ENCODE results near the gene FAM171A1.
"Not testable (repeated sequence)": the region's sequence is repeated elsewhere in the genome, so short reads cannot be mapped to it uniquely, and the experiment has no call there.

FAM171A1 gene

DNA sequence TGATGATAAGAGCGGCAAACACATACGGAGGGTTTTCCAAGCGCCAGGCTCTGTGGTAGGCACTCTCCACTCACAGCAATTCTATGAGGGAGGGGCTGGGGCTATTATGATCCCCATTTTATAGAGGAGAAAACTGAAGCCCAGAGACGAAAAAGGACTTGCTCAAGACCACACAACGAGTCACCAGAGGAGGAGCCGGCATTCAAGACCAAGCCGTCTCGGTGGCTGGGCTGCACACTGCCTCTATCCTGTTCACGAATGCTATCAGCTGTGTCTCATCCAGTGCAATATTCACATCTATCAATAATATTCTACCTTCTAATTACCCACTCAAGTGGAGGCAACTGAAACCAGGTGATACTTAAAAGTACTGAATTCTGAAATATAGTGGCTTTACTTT, 134.7 kb downstream of the FAM171A1 start:
- no peak for DNase-seq

DNA sequence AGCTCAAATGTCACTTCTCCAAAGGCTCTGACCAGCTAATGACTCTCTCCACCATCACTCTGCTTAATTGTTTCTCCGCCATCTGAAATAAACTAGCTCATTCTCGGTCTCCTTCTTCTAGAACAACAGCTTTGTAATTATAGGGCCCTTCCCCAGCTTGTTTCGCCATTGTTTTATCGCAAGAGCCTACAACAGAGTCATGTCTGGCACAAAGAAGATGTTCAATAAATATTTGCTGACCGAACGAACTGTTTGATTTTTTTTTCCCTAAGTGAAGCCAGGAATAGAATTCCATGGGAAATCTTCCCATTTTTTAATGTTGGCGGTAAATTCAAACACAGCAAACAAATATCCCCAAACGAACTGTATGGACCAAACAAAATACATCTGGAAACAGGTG, 138.8 kb downstream of the FAM171A1 start:
- DNase-seq = no peak

DNA sequence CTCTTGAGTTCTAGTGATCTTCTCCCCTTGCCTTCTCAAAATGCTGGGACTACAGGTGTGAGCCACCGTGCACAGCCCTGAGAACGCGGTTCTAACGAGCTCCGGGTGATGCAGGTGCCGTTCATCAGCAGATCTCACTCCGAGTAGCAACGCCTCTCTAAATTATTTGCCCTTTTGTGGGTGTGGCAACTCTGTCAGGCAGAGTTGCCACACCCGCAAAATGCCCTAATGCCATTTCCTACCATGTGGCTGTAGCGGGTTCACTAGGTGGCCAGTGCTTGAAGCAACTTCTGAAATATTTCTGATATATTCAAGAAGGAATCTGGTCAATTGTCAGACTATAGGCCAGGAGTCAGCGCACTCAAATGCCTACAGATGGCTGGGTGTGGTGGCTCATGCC, 139.7 kb downstream of the FAM171A1 start:
- no peak for DNase-seq

DNA sequence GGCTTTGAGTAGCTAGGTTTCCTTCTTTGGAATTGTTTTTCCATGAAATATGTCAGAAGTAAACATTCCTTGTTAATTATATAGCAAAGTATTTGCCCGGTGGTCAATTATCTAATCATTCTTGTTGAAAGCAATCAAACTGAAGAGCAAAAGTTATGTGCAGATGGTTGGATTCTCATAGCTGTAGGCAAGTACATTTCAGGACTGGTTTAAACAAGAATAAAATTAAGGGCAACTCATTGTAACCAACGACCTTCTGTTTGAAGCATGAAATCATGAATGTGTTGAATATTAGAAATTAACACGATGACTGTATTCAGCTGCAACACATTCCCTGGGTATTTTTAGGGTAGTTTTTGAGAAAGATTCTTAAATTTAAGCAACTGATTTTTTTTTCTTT, 140.8 kb downstream of the FAM171A1 start:
- DNase-seq = no peak

DNA sequence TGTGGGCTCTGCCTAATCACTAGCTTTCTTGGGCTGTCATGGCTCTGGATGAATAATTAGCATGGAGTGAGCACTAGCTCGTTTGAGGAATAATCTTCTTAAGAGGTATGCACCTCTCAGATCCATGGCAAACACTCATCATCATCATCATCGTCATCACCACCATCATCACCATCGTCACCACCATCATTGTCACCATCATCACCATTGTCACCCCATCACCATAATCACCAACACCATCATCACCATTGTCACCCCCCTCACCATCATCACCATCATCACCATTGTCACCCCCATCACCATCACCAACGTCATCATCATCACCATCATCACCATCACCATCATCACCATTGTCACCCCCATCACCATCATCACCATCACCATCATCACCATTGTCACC, 141.8 kb downstream of the FAM171A1 start:
- no peak for DNase-seq

DNA sequence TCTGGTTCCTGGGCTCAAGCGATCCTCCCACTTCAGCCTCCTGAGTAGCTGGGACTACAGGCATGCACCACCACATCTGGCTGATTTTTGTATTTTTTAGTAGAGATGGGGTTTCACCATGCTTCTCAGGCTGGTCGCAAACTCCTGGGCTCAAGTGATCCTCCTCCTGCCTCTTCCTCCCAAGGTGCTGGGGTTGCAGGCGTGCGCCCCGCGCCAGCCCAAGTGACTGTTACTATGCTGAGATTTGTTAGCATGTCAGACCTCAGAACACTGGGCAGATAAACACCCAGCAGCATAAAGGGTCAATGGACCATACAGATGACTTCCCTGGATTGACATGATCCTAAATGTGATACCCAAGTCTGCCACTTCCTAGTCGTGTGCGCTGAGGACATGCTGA, 142.7 kb downstream of the FAM171A1 start:
- no peak for DNase-seq

DNA sequence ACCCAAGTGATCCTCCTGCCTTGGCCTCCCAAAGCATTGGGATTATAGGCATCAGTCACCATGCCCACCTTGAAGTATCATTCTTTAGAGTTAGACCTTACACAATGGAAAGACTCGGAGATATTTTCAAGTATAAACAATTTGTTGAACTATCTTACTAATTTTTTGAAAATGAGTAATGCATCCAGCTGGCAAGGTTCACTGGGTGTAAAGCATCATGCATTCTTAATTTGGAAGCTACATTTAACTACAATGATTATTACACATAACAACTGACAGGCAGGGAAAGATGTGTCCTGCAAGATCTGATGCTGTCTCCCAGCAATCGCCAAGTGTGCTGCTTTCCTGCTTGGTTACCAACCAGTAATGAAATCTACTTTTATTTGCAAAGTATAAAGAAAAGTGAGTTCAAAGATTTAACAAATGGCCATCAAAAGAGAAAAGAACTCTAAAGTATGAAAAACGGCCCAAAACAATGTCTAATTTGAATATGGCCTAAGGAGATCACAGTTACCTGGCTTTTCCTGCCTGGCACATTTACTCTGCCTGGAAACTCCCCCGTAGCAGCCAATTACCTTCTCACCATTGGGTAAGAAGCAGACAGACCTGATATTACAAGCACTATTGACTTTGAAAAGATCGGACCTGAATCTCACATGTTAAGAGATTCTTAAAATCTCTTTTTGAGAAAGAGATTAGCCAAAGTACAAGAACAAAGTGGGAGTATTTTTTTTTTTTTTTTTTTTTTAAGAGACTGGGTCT, 143.3 kb downstream of the FAM171A1 start:
- no peak for DNase-seq

DNA sequence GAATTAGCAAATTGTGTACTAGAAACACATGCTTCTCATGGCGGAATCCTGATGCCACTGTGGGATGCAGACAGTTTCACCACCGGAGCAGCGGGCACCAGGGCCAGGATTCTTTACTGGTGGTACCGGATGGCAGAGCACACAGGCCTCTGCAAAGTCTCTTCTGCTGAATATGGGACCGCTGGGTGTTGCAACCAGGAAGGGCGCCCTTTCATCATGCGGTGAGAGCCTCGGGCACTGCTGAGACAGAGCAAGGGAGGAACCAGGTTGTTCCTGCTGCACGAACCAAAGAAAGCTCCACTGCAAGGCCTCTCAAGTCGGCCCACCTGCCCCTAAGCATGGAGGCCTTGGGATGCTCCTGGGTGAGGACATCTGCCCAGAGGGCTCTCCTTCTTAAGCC, 145.6 kb downstream of the FAM171A1 start:
- DNase-seq = no peak

DNA sequence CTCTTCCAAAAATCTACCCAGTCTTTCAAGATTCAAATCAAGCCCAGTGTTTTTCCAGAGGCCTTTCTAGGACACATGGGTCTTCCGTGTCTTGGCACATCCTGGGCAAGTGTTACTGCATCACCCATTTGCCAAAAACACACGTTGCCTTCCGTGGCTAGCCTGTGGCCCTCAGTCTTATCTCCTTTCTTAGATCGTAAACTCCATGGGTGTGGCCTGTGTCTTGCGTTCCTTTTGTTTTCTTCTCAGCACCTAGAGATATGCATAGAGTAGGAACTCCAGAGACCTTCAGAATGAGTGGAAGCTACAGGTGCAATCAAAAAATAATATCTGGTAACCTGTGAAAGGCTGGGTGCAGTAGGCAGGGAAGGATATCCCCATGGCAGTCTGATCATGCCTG, 146.1 kb downstream of the FAM171A1 start:
- no peak for DNase-seq

DNA sequence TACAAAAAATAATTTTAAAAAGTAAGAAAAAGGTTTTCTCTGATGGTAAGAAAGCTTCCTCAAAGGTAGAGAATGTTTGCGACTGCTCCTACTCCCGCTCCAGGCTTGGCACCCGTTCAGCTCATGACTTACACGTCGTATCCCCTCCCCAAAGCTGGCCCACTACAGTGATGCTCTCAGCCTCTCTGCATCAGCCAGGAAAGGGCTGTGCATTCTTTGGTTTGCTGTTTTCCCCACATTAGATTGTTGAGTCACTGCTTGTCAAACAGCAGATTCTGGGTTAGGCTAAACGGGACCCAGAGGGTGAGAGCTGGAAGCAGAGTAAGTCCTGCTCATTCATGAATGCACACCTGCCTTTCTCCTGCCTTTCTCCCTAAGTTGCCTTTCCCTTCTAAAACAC, 147.9 kb downstream of the FAM171A1 start:
- no peak for DNase-seq

DNA sequence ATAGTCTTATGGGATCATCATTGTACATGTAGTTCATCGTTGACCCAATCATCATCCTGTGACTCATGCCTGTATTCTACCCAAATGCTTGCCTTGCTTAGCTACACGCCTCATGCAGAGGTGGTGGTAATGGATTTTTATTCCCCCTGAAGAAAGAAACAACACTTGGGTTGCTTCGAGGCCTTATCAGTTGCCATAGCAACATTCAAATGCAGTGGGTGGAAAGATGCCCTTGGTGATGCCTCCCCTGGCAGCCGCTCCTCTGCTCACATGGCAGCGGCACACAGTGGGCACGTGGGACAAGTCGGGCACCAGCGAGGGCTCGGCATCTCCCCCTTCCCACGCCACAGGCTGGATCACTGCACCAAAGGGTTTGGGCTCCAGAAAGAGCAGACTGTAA, 148.6 kb downstream of the FAM171A1 start:
- DNase-seq = no peak

DNA sequence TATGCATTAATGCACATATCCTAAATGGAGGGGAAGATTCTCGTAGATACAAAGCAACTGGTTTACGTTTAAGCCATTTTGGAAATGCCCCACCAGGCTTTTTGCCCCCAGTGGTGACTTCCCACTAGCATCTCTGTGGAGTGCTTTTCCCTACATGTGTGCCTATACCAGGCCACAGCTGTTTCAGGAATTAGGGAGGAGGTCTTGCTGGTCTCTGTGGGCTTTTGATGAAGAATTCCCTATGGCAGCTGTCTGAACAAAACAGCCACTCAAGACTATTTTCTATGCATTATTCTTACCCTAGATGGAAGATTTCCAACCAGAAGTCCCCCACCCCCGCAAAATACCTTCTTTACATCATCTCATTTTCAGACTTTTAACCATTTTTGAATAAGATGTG, 150.6 kb downstream of the FAM171A1 start:
- DNase-seq = no peak

DNA sequence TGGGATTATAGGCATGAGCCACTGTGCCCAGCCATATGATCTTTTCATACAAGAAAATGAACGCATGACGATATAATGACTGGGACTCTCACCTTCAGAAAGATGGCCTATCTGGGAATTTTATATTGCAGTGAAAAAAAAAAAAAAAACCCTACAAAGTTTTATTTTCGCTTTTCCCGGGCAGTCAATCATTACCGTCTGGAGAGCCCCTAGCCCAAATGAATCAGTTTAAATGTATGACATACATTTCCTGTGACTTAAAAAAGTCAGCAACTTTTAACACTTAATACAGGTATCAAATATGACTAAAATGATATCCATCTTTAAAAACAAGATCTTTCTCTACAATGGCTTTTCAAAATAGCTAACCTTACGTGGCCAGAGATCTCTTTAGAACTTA, 154.4 kb downstream of the FAM171A1 start:
- no peak for DNase-seq

DNA sequence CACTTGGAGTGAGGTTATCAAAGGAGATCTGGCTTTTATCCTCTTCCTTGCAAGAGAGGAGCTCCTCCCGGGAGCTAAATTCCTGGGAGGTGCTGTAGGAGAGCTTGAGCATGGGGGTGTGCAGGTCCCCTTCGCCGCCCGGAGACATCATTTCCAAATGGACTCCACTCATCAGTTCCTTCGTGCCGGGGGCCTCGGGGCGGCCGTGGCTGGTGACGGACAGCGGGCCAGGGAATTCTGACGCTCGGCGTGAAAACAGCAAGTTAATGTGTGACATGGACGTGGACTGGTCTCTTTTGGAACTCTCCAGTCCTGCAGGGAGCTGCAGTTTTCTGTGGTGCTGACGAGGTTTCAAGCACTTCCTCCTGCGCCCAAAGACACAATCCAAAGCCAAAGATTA, 156.9 kb downstream of the FAM171A1 start:
- no peak for DNase-seq

DNA sequence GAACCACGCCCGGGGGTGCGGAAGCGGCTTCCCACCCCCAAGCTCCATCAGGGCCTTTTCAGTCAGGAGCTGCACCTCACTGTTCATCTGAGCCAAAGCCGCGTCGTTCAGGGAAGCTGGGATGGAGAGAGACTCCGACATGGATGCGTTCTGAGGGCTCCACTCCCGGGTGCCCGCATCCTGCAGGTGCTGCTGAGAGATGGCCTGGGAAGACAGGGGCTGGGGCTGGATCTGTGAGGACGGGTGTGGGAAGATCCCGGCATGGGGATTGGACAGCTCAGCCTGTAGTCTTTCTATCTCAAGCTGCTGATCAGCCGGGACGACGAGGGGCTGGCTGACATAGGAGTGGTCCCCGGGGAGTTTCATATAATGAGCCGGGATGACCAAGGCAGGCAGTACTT, 157.6 kb downstream of the FAM171A1 start:
- DNase-seq = no peak

DNA sequence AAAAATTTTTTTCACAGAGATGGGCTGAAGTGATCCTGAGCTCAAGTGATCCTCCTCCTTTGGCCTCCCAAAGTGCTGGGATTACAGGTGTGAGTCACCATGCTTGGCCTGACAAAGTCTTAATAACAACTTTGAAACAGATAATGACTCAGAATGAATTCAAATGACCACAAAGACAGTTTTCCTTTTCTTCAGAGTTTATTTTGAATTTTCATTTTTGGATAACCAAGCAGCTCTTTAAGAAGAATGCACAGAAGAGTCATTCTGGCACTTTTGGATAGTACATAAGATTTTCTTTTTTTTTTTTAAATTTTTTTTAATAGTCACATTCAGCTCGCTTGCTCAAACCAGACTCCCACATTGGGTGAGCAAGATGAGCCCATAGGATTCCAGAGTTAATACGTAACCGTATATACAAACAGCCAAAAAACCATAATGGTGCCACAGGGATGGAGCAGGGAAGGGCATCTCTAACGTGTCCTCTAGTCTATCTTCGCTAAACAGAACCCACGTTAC, 159.6 kb downstream of the FAM171A1 start:
- DNase-seq = no peak

DNA sequence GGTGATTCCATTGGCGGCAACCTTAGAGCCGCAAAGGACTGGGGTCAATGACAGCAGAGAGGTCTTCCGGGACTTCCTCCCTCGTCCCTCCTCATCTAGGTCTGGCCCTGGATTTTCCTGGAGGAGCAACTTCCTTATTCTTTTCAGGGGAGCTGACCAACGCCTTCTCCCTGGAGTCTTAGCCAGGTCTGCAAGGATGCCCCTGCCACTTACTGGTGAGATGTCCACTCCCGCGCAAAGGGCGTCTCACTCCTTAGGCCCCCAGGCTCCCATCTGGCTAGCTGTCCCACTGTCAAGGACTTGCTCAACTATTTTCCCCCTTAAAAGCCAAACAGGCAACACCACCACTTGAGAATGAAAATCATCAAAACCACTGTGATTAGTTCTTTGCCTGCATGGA, 160.6 kb downstream of the FAM171A1 start:
- DNase-seq = no peak

DNA sequence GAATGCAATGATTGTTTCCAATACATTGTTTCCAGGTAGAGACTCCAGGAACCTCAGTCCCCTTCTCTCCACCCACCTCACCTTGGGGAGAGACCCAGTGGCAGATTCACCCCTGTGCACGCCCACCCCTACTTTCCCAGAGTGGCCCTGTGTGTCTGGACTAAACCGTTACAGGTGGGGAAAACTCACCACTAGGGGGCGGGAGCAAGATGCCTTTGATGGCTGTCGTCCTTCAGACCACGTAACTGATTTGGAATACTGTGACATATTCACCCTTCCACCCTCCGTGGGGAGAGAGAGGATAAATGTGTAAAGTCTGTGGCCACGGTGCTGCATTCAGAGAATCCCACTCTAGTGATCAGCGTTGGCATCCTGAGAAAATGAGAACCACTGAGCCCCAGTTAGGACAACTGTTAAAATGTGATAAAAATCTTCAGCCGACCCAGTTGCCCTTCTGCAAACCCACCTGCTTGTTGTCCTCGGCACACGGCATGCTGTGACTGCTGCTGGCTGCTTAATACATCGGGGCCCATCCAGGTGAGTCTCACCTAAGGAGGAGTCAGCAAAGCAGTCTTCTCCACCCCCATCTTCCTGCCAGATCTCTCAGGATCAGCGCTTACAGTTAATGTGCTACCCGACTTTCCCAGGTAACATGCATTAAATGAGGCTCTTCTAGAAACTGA, 161.1 kb downstream of the FAM171A1 start:
- DNase-seq = no peak

DNA sequence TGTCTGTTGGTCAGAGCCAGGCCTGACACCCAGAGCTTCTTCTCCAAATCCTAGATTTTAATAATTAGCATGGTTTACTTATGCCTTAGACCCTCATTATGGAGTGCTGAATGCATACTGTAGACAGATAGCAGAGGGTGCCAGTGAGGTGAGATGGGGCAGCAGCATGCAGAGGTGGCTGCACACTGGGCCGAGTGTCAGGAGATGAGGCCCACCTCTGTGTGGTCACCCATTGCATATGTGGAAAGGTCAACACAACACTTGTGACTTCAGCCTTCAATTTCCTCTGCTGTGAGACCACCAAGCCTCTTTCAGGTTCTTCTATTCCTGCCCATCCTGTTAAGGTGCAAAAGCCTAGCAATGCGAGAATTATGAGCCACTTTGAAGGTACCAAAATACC, 162.9 kb downstream of the FAM171A1 start:
- DNase-seq = no peak

DNA sequence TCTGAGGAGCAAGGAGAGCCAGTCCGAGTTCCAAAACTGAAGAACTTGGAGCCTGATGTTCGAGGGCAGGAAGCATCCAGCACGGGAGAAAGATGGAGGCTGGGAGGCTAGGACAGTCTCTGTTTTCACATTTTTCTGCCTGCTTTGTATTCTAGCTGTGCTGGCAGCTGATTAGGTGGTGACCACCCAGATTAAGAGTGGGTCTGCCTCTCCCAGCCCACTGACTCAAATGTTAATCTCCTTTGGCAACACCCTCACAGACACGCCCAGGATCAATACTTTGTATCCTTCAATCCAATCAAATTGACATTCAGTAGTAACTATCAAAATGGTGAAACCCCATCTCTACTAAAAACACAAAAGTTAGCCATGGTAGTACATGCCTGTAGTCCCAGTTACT, 163.7 kb downstream of the FAM171A1 start:
- DNase-seq = not testable (repeated sequence)

DNA sequence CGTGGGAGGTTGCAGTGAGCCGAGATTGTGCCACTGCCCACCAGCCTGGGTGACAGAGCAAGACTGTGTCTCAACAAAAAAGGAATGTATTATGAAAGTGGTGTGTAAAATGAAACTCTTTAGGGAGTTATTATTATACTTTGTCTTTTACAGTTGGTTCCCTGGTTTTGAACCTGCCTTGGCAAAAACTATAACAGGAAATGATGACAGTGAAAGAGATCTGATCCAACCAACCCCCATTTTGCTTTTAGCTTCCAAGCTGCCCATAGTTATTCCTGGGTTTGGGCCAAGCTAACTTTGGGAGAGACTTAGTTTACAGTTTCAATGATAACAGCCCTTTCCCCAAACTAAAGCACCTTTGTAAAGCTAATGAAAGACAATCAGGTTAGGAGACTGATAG, 168.4 kb downstream of the FAM171A1 start:
- no peak for DNase-seq

DNA sequence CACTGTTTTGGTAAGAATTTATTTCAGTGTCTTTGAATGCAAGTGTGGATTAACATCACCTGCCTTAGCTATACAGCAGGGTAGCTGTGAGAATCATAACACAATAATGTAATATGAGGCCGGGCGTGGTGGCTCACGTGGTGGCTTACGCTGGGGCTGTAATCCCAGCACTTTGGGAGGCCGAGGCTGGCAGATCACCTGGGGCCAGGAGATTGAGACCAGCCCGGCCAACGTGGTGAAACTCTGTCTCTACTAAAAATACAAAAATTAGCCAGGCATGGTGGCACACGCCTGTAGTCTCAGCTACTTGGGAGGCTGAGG, 168.8 kb downstream of the FAM171A1 start:
- not testable (repeated sequence) for DNase-seq

DNA sequence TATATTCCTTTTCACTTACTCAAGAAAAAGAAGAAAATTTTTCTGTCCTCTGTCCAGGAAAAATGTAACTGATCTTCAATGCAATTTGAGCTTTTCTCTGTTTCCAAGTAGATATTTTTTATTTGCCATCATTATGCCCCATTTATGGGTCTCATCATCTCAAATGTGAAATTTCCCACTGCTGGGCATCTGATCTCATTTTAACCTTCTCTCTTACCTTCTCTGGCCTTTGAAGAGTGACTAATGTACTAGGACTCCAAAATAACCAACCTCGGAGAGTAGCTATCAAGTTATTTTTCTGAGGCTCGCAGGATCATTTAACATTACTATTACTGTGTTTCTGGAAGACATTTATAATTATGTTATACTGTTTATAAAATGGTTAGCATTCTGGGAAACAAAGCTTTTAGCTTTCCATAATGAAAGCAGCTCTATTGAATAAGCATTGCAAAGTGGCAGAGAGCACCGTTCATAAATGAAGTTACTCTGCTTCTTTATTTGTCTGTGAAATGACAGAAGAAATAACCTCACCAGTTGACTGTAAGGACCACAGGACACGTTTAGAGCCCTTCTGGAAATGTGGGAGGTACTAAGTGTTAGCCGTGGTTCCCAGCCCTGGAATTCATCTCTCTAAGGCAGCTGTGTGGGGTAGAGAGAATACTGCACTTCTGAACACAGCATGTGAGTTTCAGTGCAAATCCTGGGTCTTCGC, 169.3 kb downstream of the FAM171A1 start:
- no peak for DNase-seq

DNA sequence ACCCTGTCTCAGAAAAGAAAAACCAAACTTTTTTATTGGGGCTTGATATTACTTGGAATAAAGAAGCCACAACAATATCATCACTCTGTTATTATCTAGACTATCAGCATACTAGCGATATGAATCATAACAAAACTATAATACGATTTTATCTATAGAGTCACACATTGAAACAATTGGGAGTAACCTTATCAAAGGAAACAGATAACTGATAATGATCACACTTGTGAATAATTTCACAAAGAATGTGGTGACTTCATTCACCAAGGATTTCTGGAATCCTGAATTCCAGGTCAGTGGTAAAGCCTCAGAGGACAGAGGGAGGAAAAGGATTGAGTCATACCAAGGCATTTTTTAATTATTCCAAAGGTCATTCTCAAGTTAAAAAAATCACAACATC, 170.5 kb downstream of the FAM171A1 start:
- no peak for DNase-seq

Data from NCI-H2029 treated with DMSO at 0.1 percent for 48 hours (cell line).